Neural progenitor cell (in vitro differentiated cells): Measurements from ENCODE around the gene GRPR. TPM values are rescaled to one million over a fixed set of nuclear protein-coding genes. Genes with fewer than 3 reads are reported as not detected.
A peak's percentile ranks its signal among the peaks of the same experiment; 100 is the strongest.
"Not testable (repeated sequence)": the region's sequence is repeated elsewhere in the genome, so short reads cannot be mapped to it uniquely, and the experiment has no call there.

Source experiments
- DNase-seq: peaks from one replicate; pipeline ENCODE4 v3.0.0-alpha.2; 2016; ENCODE audit warnings: low spot score
- H2AFZ ChIP-seq: fragments of 200-600 bp; sonication (generic); replicated peaks from 2 replicates; pipeline ENCODE4 v1.6.1; 2016; ENCODE audit warnings: antibody characterized with exemption
- H3F3A ChIP-seq: fragments of 200-600 bp; sonication (generic); 2 replicates; pipeline ENCODE4 v1.6.1; 2016; ENCODE audit warnings: antibody characterized with exemption, low read depth
- H3K27ac ChIP-seq: fragments of 200-600 bp; sonication (generic); 2 replicates; pipeline ENCODE4 v1.5.1; 2016; ENCODE audit warnings: mild to moderate bottlenecking
- H3K27me3 ChIP-seq: fragments of 200-600 bp; sonication (generic); 2 replicates; pipeline ENCODE4 v1.6.1; 2016; ENCODE audit warnings: mild to moderate bottlenecking, moderate library complexity
- H3K36me3 ChIP-seq: fragments of 200-600 bp; sonication (generic); 2 replicates; pipeline ENCODE4 v1.5.1; 2016
- H3K4me1 ChIP-seq: fragments of 200-600 bp; sonication (generic); 2 replicates; pipeline ENCODE4 v1.6.1; 2016; ENCODE audit warnings: mixed run types
- H3K4me2 ChIP-seq: fragments of 200-600 bp; sonication (generic); 2 replicates; pipeline ENCODE4 v1.6.1; 2016
- H3K4me3 ChIP-seq: fragments of 200-600 bp; sonication (generic); 2 replicates; pipeline ENCODE4 v1.5.1; 2016
- H3K79me2 ChIP-seq: fragments of 200-600 bp; sonication (generic); 2 replicates; pipeline ENCODE4 v1.6.1; 2016; ENCODE audit warnings: low read depth
- H3K9ac ChIP-seq: fragments of 200-600 bp; sonication (generic); 2 replicates; pipeline ENCODE4 v1.6.1; 2016
- H3K9me3 ChIP-seq: fragments of 200-600 bp; sonication (generic); 2 replicates; pipeline ENCODE4 v1.5.1; 2016; ENCODE audit warnings: low read depth
- H4K20me1 ChIP-seq: fragments of 200-600 bp; sonication (generic); 2 replicates; pipeline ENCODE4 v1.6.1; 2016; ENCODE audit warnings: low read depth
- H3K27ac Mint-ChIP-seq: 3 replicates; pipeline ENCODE4 v1.8.0; 2021; ENCODE audit warnings: mixed read lengths
- H3K27me3 Mint-ChIP-seq: 2 replicates; pipeline ENCODE4 v1.8.0; 2022; ENCODE audit warnings: low read depth, mild to moderate bottlenecking, inconsistent platforms, moderate library complexity, mixed read lengths; ENCODE audit not compliant: insufficient read depth
- H3K36me3 Mint-ChIP-seq: 3 replicates; pipeline ENCODE4 v1.8.0; 2021; ENCODE audit warnings: mixed read lengths
- H3K4me1 Mint-ChIP-seq: 3 replicates; pipeline ENCODE4 v1.8.0; 2021; ENCODE audit warnings: mixed read lengths
- H3K4me3 Mint-ChIP-seq: 3 replicates; pipeline ENCODE4 v1.8.0; 2021; ENCODE audit warnings: mild to moderate bottlenecking, moderate library complexity, mixed read lengths
- H3K9me3 Mint-ChIP-seq: 3 replicates; pipeline ENCODE4 v1.8.0; 2020; ENCODE audit warnings: mixed read lengths
- CTCF ChIP-seq: fragments of 200-600 bp; sonication (generic); IDR thresholded peaks from 2 replicates; pipeline ENCODE4 v1.5.1; 2017; ENCODE audit warnings: antibody characterized with exemption, mild to moderate bottlenecking
- EZH2 ChIP-seq: fragments of 200-600 bp; sonication (generic); IDR thresholded peaks from 2 replicates; pipeline ENCODE4 v1.6.1; 2017; ENCODE audit warnings: antibody characterized with exemption, mild to moderate bottlenecking, moderate library complexity
- EZH2phosphoT487 ChIP-seq: fragments of 200-600 bp; sonication (generic); IDR thresholded peaks from 2 replicates; pipeline ENCODE4 v1.6.1; 2017; ENCODE audit warnings: antibody characterized with exemption
- total RNA-seq: library from RNA; depleted of rRNA; stranded (reverse); fragments of >200 nt; gene quantifications from 2 replicates; pipeline ENCODE4 v1.2.3, GENCODE V29; 2015; ENCODE audit warnings: low replicate concordance

The GRPR gene
- total RNA-seq, 1 donor from 2014 or later, result 2.8 TPM

- TF ChIP-seq EZH2phosphoT487 (no peak), CTCF (no peak)
- Mint-ChIP-seq H3K9me3 (peaks cover 2% of the 10 kb centered on the region), H3K36me3 (no peaks in the 10 kb centered on the region), H3K4me1 (no peaks in the 10 kb centered on the region), H3K27me3 (peaks cover 12% of the 10 kb centered on the region), H3K27ac (no peak overlapping the region), H3K4me3 (no peak overlapping the region)
- H2AFZ ChIP-seq, result no peak overlapping the region
- H3K9ac ChIP-seq, result no peak overlapping the region
- H3K27me3 ChIP-seq, result no peaks in the 10 kb centered on the region
- H3K4me3 ChIP-seq, result no peak overlapping the region
- H3K27ac ChIP-seq, result no peak overlapping the region
- no peaks in the 10 kb centered on the region for H3K79me2 ChIP-seq
- no peaks in the 10 kb centered on the region for H3K36me3 ChIP-seq
- no peaks in the 10 kb centered on the region for H4K20me1 ChIP-seq
- no peak for DNase-seq
- H3K9me3 ChIP-seq, result no peaks in the 10 kb centered on the region
- H3K4me1 ChIP-seq, result peaks cover 4% of the 10 kb centered on the region
- peaks cover 8% of the 10 kb centered on the region for H3F3A ChIP-seq
- no peak overlapping the region for H3K4me2 ChIP-seq
Measured at GRCh38 chrX:16172391-16172790, 49.0 kb downstream of the GRPR start.

GRCh38 chrX:16175329-16176061, 52.1 kb downstream of the GRPR start:
- no peak for DNase-seq
- H3K27ac ChIP-seq, result no peak overlapping the region
- H3K27me3 ChIP-seq, result no peaks in the 10 kb centered on the region
- Mint-ChIP-seq H3K36me3 (no peaks in the 10 kb centered on the region), H3K4me1 (peaks cover 3% of the 10 kb centered on the region), H3K9me3 (peaks cover 2% of the 10 kb centered on the region), H3K27me3 (peaks cover 4% of the 10 kb centered on the region), H3K4me3 (no peak overlapping the region), H3K27ac (no peak overlapping the region)
- H3F3A ChIP-seq, result peaks cover 23% of the 10 kb centered on the region
- H3K4me2 ChIP-seq, result no peak overlapping the region
- no peaks in the 10 kb centered on the region for H3K9me3 ChIP-seq
- TF ChIP-seq EZH2 (no peak), CTCF (no peak), EZH2phosphoT487 (no peak)
- no peak overlapping the region for H3K4me3 ChIP-seq
- H2AFZ ChIP-seq, result peak overlapping the region; percentile 11
- no peak overlapping the region for H3K9ac ChIP-seq
- H4K20me1 ChIP-seq, result no peaks in the 10 kb centered on the region
- H3K4me1 ChIP-seq, result peaks cover 18% of the 10 kb centered on the region
- no peaks in the 10 kb centered on the region for H3K79me2 ChIP-seq
- no peaks in the 10 kb centered on the region for H3K36me3 ChIP-seq

- no peak for DNase-seq
- Mint-ChIP-seq H3K4me1 (peaks cover 3% of the 10 kb centered on the region), H3K9me3 (no peaks in the 10 kb centered on the region), H3K4me3 (no peak overlapping the region), H3K27me3 (peaks cover 3% of the 10 kb centered on the region), H3K27ac (no peak overlapping the region), H3K36me3 (no peaks in the 10 kb centered on the region)
- Histone ChIP-seq H3K4me1 (peaks cover 18% of the 10 kb centered on the region), H2AFZ (no peak overlapping the region), H3K79me2 (no peaks in the 10 kb centered on the region), H3K4me3 (no peak overlapping the region), H4K20me1 (no peaks in the 10 kb centered on the region), H3K36me3 (no peaks in the 10 kb centered on the region), H3K4me2 (no peak overlapping the region), H3K9me3 (no peaks in the 10 kb centered on the region), H3F3A (peaks cover 23% of the 10 kb centered on the region), H3K9ac (no peak overlapping the region), H3K27ac (no peak overlapping the region), H3K27me3 (no peaks in the 10 kb centered on the region)
- TF ChIP-seq EZH2phosphoT487, result no peak
- no peak for TF ChIP-seq EZH2
- no peak for TF ChIP-seq CTCF
Measured at GRCh38 chrX:16177260-16177659, 53.9 kb downstream of the GRPR start.

GRCh38 chrX:16183843-16184242, 60.5 kb downstream of the GRPR start:
- not testable (repeated sequence) for H3K4me1 Mint-ChIP-seq, H3K27me3 Mint-ChIP-seq
- H3K4me3 ChIP-seq, result peak overlapping the region; percentile 5

More at GRCh38 chrX:16183843-16184242, 60.5 kb downstream of the GRPR start:
- not testable (repeated sequence) for H3K36me3 ChIP-seq, H3K9me3 ChIP-seq, H3K9me3 Mint-ChIP-seq, H2AFZ ChIP-seq, H3K27ac ChIP-seq, H3K4me3 Mint-ChIP-seq, H3K27me3 ChIP-seq, H3K36me3 Mint-ChIP-seq, DNase-seq, H4K20me1 ChIP-seq, H3K9ac ChIP-seq, H3K27ac Mint-ChIP-seq, H3F3A ChIP-seq, H3K79me2 ChIP-seq
- Histone ChIP-seq H3K4me1 (peaks cover 18% of the 10 kb centered on the region), H3K4me2 (peak overlapping the region; percentile 24)
